HepG2 (cell line): ENCODE measurements around the gene SLC5A6. TPM values are rescaled to one million over a fixed set of nuclear protein-coding genes. Genes with fewer than 3 reads are reported as not detected.
A peak's percentile ranks its signal among the peaks of the same experiment; 100 is the strongest.

Experiments
- FOXA1 ChIP-seq, 2 experiments: fragments of 450-650 bp in 1 of 2; sonication (generic) in 1 of 2; formaldehyde crosslinking in 1 of 2; IDR thresholded peaks; 2 replicates each; pipeline versions ENCODE4 v1.4.0 to v1.6.1; 2016 to 2020; ENCODE audit warnings: missing genetic modification reagents in 1 of 2
- MYC ChIP-seq: sonication (generic); formaldehyde crosslinking; IDR thresholded peaks from 2 replicates; pipeline ENCODE4 v1.9.0; 2021; ENCODE audit warnings: missing genetic modification reagents, borderline replicate concordance
- RCOR2 ChIP-seq: IDR thresholded peaks from 2 replicates; pipeline ENCODE4 v1.6.1; 2016; ENCODE audit warnings: missing biosample characterization, missing genetic modification reagents
- ZBTB21 ChIP-seq: sonication (generic); formaldehyde crosslinking; IDR thresholded peaks from 2 replicates; pipeline ENCODE4 v1.4.0; 2020; ENCODE audit warnings: missing genetic modification reagents
- ZNF318 ChIP-seq: sonication (generic); formaldehyde crosslinking; IDR thresholded peaks from 2 replicates; pipeline ENCODE4 v1.4.0; 2020; ENCODE audit warnings: mild to moderate bottlenecking, missing genetic modification reagents
- polyA plus RNA-seq, 8 experiments: library from polyadenylated mRNA; depleted of rRNA in 3 of 8; stranded (reverse) in 7 of 8; unstranded in 1 of 8; fragments of >200 nt; fragmentation: Illumina TruSeq in 4 of 8; extraction: Trizol in 4 of 8; gene quantifications; 2 replicates each; pipeline versions ENCODE4 v1.2.1 to v1.2.3, GENCODE V29; 2011 to 2016; ENCODE audit warnings: low read depth in 4 of 8, missing spikeins in 1 of 8, mixed read lengths in 1 of 8; ENCODE audit not compliant: insufficient read depth in 1 of 8
- total RNA-seq, 5 experiments: library from RNA; depleted of rRNA; stranded (reverse); fragments of >200 nt; fragmentation: Illumina TruSeq; extraction: Trizol; gene quantifications; 2 replicates each; pipeline ENCODE4 v1.2.3, GENCODE V29; 2016; ENCODE audit warnings: low read depth in 1 of 5
- TF ChIP-seq, protein P1 (sequence below): sonication (generic); formaldehyde crosslinking; IDR thresholded peaks from 2 replicates; pipeline ENCODE4 v1.5.1; 2020; ENCODE audit warnings: mild to moderate bottlenecking, missing genetic modification reagents, borderline replicate concordance
- TF ChIP-seq, protein P2 (sequence below), 2 experiments: sonication (generic) in 1 of 2; formaldehyde crosslinking in 1 of 2; IDR thresholded peaks; 2 replicates each; pipeline versions ENCODE4 v1.6.1 to v1.9.0; 2014 to 2022; ENCODE audit warnings: antibody characterized with exemption in 1 of 2, borderline replicate concordance in 1 of 2, inconsistent platforms in 1 of 2, low read depth in 1 of 2, missing genetic modification reagents in 1 of 2

Gene SLC5A6
- total and polyA plus RNA-seq, 2 of the 13 experiments (the other 11 are each of a cell fraction or from before 2014, with no cell fraction given), result 135 to 417 TPM

DNA sequence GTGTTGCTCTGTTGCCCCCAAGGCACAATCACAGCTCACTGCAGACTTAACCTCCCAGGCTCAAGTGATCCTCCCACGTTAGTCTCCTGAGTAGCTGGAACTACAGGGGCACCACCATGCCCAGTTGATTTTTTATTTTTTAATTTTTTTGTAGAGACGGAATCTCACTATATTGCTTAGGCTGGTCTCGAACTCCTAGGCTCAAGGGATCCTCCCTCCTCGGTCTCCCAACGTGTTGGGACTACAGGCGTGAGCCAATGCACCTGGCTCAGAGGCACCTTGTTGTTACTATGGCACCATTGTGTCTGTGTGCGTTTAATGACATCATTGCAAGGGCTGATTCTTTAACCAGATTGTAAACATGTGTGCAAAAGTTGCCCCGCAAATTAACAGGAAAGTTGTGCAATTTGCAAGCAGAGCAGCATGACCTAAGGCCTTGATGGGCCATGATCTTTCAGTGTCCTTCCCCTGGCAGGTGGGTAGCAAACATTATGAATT, 40.7 kb downstream of the SLC5A6 start (continued):
- TF ChIP-seq, protein P1, sequence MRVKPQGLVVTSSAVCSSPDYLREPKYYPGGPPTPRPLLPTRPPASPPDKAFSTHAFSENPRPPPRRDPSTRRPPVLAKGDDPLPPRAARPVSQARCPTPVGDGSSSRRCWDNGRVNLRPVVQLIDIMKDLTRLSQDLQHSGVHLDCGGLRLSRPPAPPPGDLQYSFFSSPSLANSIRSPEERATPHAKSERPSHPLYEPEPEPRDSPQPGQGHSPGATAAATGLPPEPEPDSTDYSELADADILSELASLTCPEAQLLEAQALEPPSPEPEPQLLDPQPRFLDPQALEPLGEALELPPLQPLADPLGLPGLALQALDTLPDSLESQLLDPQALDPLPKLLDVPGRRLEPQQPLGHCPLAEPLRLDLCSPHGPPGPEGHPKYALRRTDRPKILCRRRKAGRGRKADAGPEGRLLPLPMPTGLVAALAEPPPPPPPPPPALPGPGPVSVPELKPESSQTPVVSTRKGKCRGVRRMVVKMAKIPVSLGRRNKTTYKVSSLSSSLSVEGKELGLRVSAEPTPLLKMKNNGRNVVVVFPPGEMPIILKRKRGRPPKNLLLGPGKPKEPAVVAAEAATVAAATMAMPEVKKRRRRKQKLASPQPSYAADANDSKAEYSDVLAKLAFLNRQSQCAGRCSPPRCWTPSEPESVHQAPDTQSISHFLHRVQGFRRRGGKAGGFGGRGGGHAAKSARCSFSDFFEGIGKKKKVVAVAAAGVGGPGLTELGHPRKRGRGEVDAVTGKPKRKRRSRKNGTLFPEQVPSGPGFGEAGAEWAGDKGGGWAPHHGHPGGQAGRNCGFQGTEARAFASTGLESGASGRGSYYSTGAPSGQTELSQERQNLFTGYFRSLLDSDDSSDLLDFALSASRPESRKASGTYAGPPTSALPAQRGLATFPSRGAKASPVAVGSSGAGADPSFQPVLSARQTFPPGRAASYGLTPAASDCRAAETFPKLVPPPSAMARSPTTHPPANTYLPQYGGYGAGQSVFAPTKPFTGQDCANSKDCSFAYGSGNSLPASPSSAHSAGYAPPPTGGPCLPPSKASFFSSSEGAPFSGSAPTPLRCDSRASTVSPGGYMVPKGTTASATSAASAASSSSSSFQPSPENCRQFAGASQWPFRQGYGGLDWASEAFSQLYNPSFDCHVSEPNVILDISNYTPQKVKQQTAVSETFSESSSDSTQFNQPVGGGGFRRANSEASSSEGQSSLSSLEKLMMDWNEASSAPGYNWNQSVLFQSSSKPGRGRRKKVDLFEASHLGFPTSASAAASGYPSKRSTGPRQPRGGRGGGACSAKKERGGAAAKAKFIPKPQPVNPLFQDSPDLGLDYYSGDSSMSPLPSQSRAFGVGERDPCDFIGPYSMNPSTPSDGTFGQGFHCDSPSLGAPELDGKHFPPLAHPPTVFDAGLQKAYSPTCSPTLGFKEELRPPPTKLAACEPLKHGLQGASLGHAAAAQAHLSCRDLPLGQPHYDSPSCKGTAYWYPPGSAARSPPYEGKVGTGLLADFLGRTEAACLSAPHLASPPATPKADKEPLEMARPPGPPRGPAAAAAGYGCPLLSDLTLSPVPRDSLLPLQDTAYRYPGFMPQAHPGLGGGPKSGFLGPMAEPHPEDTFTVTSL (CRISPR knock-in tag), result peak; percentile 93
- TF ChIP-seq ZBTB21 (CRISPR knock-in tag) (peak; percentile 92), FOXA1 (IDR thresholded peaks at IDR 0.05) (peak; percentile 82), FOXA1 (CRISPR knock-in tag; IDR thresholded peaks at IDR 0.05) (peak; percentile 95), RCOR2 (CRISPR knock-in tag) (peak; percentile 97), MYC (peak; percentile 67; the same call in 1 of the 2 replicates), ZNF318 (no peak)
- TF ChIP-seq, protein P2, sequence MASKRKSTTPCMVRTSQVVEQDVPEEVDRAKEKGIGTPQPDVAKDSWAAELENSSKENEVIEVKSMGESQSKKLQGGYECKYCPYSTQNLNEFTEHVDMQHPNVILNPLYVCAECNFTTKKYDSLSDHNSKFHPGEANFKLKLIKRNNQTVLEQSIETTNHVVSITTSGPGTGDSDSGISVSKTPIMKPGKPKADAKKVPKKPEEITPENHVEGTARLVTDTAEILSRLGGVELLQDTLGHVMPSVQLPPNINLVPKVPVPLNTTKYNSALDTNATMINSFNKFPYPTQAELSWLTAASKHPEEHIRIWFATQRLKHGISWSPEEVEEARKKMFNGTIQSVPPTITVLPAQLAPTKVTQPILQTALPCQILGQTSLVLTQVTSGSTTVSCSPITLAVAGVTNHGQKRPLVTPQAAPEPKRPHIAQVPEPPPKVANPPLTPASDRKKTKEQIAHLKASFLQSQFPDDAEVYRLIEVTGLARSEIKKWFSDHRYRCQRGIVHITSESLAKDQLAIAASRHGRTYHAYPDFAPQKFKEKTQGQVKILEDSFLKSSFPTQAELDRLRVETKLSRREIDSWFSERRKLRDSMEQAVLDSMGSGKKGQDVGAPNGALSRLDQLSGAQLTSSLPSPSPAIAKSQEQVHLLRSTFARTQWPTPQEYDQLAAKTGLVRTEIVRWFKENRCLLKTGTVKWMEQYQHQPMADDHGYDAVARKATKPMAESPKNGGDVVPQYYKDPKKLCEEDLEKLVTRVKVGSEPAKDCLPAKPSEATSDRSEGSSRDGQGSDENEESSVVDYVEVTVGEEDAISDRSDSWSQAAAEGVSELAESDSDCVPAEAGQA (IDR thresholded peaks at IDR 0.05; ENCODE audit: low read depth), result peak; percentile 86
- TF ChIP-seq, protein P2 (CRISPR knock-in tag; IDR thresholded peaks at IDR 0.05; ENCODE audit: borderline replicate concordance), result no peak
